Adrenal gland (tissue), 5 donors: ENCODE data around the gene C12orf43.

ENCODE experiments used
- CTCF ChIP-seq, 6 experiments: fragments of 450-650 bp in 4 of 6; fragments of 200-600 bp in 2 of 6; sonication (generic) in 1 of 6; IDR thresholded peaks; 1 replicate in 5 of 6; 2 replicates in 1 of 6; pipeline versions ENCODE4 v1.5.1 to v1.8.0; 2016 to 2021; ENCODE audit warnings: antibody characterized with exemption in 6 of 6, mild to moderate bottlenecking in 2 of 6, moderate library complexity in 1 of 6
- POLR2A ChIP-seq, 2 donors: fragments of 450-650 bp; IDR thresholded peaks; one replicate each; pipeline ENCODE4 v1.6.1; 2017; ENCODE audit warnings: antibody characterized with exemption in 2 of 2, mild to moderate bottlenecking in 2 of 2, moderate library complexity in 1 of 2
- donor health status: DM: no; HTN: no; CAD: no.

DNA sequence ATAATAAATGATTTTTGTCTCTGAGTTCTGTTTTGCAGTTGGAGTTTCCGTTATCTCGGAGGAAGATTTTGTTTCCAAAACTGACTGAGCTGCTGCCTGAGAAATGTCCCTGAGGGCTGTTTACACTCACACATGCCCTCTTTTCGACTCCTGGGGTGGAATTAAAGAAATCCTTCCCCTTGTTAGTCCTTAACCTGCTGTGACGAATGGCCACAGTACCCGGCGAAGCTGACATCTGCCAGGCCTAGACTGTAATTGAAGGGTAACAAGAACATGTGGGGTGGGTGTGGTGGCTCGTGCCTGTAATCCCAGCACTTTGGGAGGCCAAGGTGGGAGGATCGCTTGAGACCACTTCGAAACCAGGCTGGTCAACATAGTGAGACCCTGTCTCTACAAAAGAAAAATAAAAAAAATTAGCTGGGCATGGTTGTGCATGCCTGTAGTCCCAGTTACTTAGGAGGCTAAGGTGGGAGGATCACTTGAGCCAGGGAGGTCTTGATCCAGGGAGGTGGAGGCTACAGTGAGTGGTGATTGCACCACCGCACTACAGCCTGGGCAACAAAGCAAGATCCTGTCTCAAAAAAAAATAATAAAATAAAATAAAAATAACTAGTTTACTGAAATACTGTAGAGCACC is 14.4 kb upstream of the C12orf43 start:
- TF ChIP-seq CTCF (IDR thresholded peaks at IDR 0.05), result no peak
- TF ChIP-seq POLR2A (IDR thresholded peaks at IDR 0.05), result no peak
